GM23248 (cell line): Measurements from ENCODE around the gene CFAP57. TPM values are rescaled to one million over a fixed set of nuclear protein-coding genes. Genes with fewer than 3 reads are reported as not detected.

Experiments
- DNase-seq: peaks from one replicate; pipeline ENCODE4 v3.0.0-alpha.2; 2015
- H2AFZ ChIP-seq: fragments of 200-600 bp; sonication (generic); 2 replicates; pipeline ENCODE4 v1.6.1; 2016; ENCODE audit warnings: antibody characterized with exemption
- H3F3A ChIP-seq: fragments of 200-600 bp; sonication (generic); 2 replicates; pipeline ENCODE4 v1.6.1; 2016; ENCODE audit warnings: mild to moderate bottlenecking, antibody characterized with exemption, mixed run types; ENCODE audit not compliant: insufficient read depth
- H3K27ac ChIP-seq: fragments of 200-600 bp; sonication (generic); 2 replicates; pipeline ENCODE4 v1.5.1; 2016; ENCODE audit warnings: mild to moderate bottlenecking
- H3K27me3 ChIP-seq: fragments of 200-600 bp; sonication (generic); replicated peaks from 2 replicates; pipeline ENCODE4 v1.6.1; 2016; ENCODE audit warnings: mild to moderate bottlenecking; ENCODE audit not compliant: insufficient read depth
- H3K36me3 ChIP-seq: fragments of 200-600 bp; sonication (generic); 2 replicates; pipeline ENCODE4 v1.6.1; 2016; ENCODE audit warnings: low read depth, mild to moderate bottlenecking
- H3K4me1 ChIP-seq: fragments of 200-600 bp; sonication (generic); 2 replicates; pipeline ENCODE4 v1.6.1; 2016; ENCODE audit warnings: mild to moderate bottlenecking; ENCODE audit not compliant: insufficient read depth
- H3K4me2 ChIP-seq: fragments of 200-600 bp; sonication (generic); one replicate; pipeline ENCODE4 v1.6.1; 2016; ENCODE audit warnings: mild to moderate bottlenecking; ENCODE audit not compliant: unreplicated experiment
- H3K4me3 ChIP-seq: fragments of 200-600 bp; sonication (generic); 2 replicates; pipeline ENCODE4 v1.5.1; 2016; ENCODE audit warnings: mild to moderate bottlenecking
- H3K79me2 ChIP-seq: fragments of 200-600 bp; sonication (generic); 2 replicates; pipeline ENCODE4 v1.6.1; 2016; ENCODE audit warnings: mild to moderate bottlenecking; ENCODE audit not compliant: insufficient read depth
- H3K9ac ChIP-seq: fragments of 200-600 bp; sonication (generic); 2 replicates; pipeline ENCODE4 v1.6.1; 2016; ENCODE audit warnings: mild to moderate bottlenecking
- H3K9me2 ChIP-seq: fragments of 200-600 bp; sonication (generic); 2 replicates; pipeline ENCODE4 v1.6.1; 2016; ENCODE audit warnings: mixed run types, mild to moderate bottlenecking, moderate library complexity; ENCODE audit not compliant: insufficient read depth
- H3K9me3 ChIP-seq: fragments of 200-600 bp; sonication (generic); one replicate; pipeline ENCODE4 v1.6.1; 2017; ENCODE audit warnings: low read depth
- H4K20me1 ChIP-seq: fragments of 200-600 bp; sonication (generic); 2 replicates; pipeline ENCODE4 v1.6.0; 2016; ENCODE audit not compliant: insufficient read depth
- EZH2 ChIP-seq: fragments of 200-600 bp; sonication (generic); IDR thresholded peaks from 2 replicates; pipeline ENCODE4 v1.6.1; 2018; ENCODE audit warnings: antibody characterized with exemption, mild to moderate bottlenecking; ENCODE audit not compliant: insufficient read depth, poor library complexity, severe bottlenecking
- EZH2phosphoT487 ChIP-seq: fragments of 200-600 bp; sonication (generic); IDR thresholded peaks from 2 replicates; pipeline ENCODE4 v1.6.1; 2018; ENCODE audit warnings: antibody characterized with exemption, moderate library complexity, mild to moderate bottlenecking, low read depth; ENCODE audit not compliant: insufficient read depth
- WGBS, 2 experiments: methylation state at CpG; one replicate each; pipeline ENCODE4 v1.1.6; 2015 to 2017; ENCODE audit warnings: low lambda C conversion rate in 2 of 2, low coverage in 1 of 2; ENCODE audit errors: missing lambda C conversion rate in 2 of 2; 5-methylcytosine and 5-hydroxymethylcytosine counted together
- in situ Hi-C: fragments of 300-500 bp; cut with MboI; formaldehyde crosslinking; loops from 2 replicates; pipeline ENCODE4 v1.15.0; 2020
- polyA plus RNA-seq: library from polyadenylated mRNA; unstranded; fragments of >200 nt; fragmentation: Nextera tagmentation; extraction: Ambion mirVana; gene quantifications from 2 replicates; pipeline ENCODE4 v1.2.1, GENCODE V29; 2016
- total RNA-seq: library from RNA; depleted of rRNA; stranded (reverse); fragments of >200 nt; shearing (Covaris generic); gene quantifications from 2 replicates; pipeline ENCODE4 v1.2.3, GENCODE V29; 2014

Gene CFAP57
- total and polyA plus RNA-seq, 2 experiments from 2014 or later = 0.32 to 0.35 TPM

- no peak overlapping the region for H3K9ac ChIP-seq
- peak overlapping the region; percentile 83 for H2AFZ ChIP-seq
- no peaks in the 10 kb centered on the region for H3K4me1 ChIP-seq
- no peaks in the 10 kb centered on the region for H3K9me2 ChIP-seq
- no peaks in the 10 kb centered on the region; the same call in 1 of the 2 replicates for H3K27me3 ChIP-seq
- no peaks in the 10 kb centered on the region for H3K79me2 ChIP-seq
- H3K9me3 ChIP-seq = no peaks in the 10 kb centered on the region
- no peak overlapping the region for H3K4me2 ChIP-seq
- H3K27ac ChIP-seq = no peak overlapping the region
- WGBS, 2 experiments = 51 to 53% methylated on average over 11 of the region's 11 CpGs
- H3K4me3 ChIP-seq = no peak overlapping the region
- TF ChIP-seq EZH2phosphoT487 (no peak), EZH2 (no peak)
- H4K20me1 ChIP-seq = no peaks in the 10 kb centered on the region
- no peaks in the 10 kb centered on the region for H3K36me3 ChIP-seq
- peak; percentile 54 for DNase-seq
- no peaks in the 10 kb centered on the region for H3F3A ChIP-seq
- in situ Hi-C loops = no loop called here
Measured at GRCh38 chr1:43274125-43274803, 102.1 kb downstream of the CFAP57 start.

GRCh38 chr1:43274804-43275180, 102.7 kb downstream of the CFAP57 start:
- DNase-seq = no peak
- no peak overlapping the region for H3K4me2 ChIP-seq
- H4K20me1 ChIP-seq = no peaks in the 10 kb centered on the region
- no peaks in the 10 kb centered on the region for H3K4me1 ChIP-seq
- H3K9ac ChIP-seq = no peak overlapping the region
- no peaks in the 10 kb centered on the region for H3K36me3 ChIP-seq
- H3K79me2 ChIP-seq = no peaks in the 10 kb centered on the region
- peak overlapping the region; percentile 83 for H2AFZ ChIP-seq
- in situ Hi-C loops = no loop called here
- H3K27me3 ChIP-seq = no peaks in the 10 kb centered on the region
- H3K9me2 ChIP-seq = no peaks in the 10 kb centered on the region
- TF ChIP-seq EZH2 = no peak
- no peak for TF ChIP-seq EZH2phosphoT487
- H3K9me3 ChIP-seq = no peaks in the 10 kb centered on the region
- no peak overlapping the region for H3K4me3 ChIP-seq
- WGBS, 2 experiments = 74 to 75% methylated on average over 8 of the region's 8 CpGs
- no peaks in the 10 kb centered on the region for H3F3A ChIP-seq
- H3K27ac ChIP-seq = no peak overlapping the region

DNA sequence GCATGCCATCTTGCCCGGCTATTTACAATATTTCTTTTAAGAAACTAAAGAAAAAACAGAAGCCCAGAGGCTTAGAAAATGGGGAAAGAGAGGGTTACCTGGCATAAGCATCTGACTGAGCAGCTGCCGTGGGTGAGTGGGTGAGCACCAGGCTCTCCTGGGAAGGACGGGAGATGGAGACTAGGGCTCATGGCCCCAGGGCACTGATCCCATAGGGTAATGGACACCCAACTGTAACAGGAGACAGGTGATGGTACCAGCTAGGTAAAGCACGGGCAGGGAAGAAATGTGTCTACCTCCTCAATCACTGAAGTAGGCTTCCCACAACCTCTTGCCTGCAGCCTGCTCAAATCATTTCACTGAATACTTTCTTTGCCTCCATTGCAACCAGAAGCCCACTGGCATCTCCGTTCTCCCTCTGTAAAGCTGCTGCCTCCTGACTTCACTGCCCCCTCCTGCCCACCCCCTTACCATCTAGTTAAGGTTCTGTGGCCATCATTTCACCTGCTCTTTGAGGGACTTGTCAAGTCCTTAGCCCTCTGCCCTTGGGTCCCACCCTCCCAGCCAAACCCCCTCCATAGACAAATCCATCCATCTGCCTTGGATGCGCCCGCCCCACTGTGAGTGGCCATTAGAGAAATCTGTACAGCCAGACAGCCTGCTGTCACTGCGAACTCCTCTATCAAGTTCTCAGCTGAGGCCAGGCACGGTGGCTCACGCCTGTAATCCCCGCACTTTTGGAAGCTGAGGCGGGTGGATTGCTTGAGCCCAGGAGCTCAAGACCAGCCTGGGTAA, 103.9 kb downstream of the CFAP57 start:
- Histone ChIP-seq H3K4me1 (no peaks in the 10 kb centered on the region), H4K20me1 (no peaks in the 10 kb centered on the region), H3K9ac (no peak overlapping the region), H3K79me2 (no peaks in the 10 kb centered on the region), H3F3A (no peaks in the 10 kb centered on the region), H3K9me3 (no peaks in the 10 kb centered on the region), H3K27ac (no peak overlapping the region), H3K4me3 (no peak overlapping the region), H3K27me3 (no peaks in the 10 kb centered on the region), H3K4me2 (no peak overlapping the region), H2AFZ (no peak overlapping the region), H3K9me2 (no peaks in the 10 kb centered on the region), H3K36me3 (no peaks in the 10 kb centered on the region)
- DNase-seq = no peak
- no peak for TF ChIP-seq EZH2
- TF ChIP-seq EZH2phosphoT487 = no peak
- in situ Hi-C loops = no loop called here
- WGBS, 2 experiments = 71 to 74% methylated on average over 12 of the region's 12 CpGs

- Histone ChIP-seq H3K79me2 (no peaks in the 10 kb centered on the region), H3K9me3 (no peaks in the 10 kb centered on the region), H3K36me3 (no peaks in the 10 kb centered on the region), H4K20me1 (no peaks in the 10 kb centered on the region), H3K9me2 (no peaks in the 10 kb centered on the region), H2AFZ (no peak overlapping the region), H3K9ac (no peak overlapping the region), H3K27ac (no peak overlapping the region), H3F3A (no peaks in the 10 kb centered on the region), H3K4me2 (no peak overlapping the region), H3K27me3 (no peaks in the 10 kb centered on the region), H3K4me3 (no peak overlapping the region), H3K4me1 (no peaks in the 10 kb centered on the region)
- DNase-seq = no peak
- TF ChIP-seq EZH2phosphoT487 (no peak), EZH2 (no peak)
- in situ Hi-C loops = no loop called here
- WGBS, 2 experiments = 57 to 66% methylated on average over 6 to 7 of the region's 7 CpGs
Measured at GRCh38 chr1:43276673-43277072, 104.5 kb downstream of the CFAP57 start.
